MG63 (cell line): ENCODE data around the gene FNIP2. TPM values are rescaled to one million over a fixed set of nuclear protein-coding genes. Genes with fewer than 3 reads are reported as not detected.
"Not testable (repeated sequence)": the region's sequence is repeated elsewhere in the genome, so short reads cannot be mapped to it uniquely, and the experiment has no call there.

Source experiments
- DNase-seq: peaks from one replicate; pipeline ENCODE4 v3.0.0-alpha.2; 2020
- H3K27me3 ChIP-seq: fragments of 250-450 bp; sonication (Bioruptor Pico); 2 replicates; pipeline ENCODE4 v1.5.1; 2020; ENCODE audit warnings: mild to moderate bottlenecking, moderate library complexity
- H3K36me3 ChIP-seq: fragments of 250-450 bp; sonication (Bioruptor Pico); 2 replicates; pipeline ENCODE4 v1.5.1; 2020; ENCODE audit warnings: mild to moderate bottlenecking, moderate library complexity
- H3K4me3 ChIP-seq: fragments of 250-450 bp; sonication (Bioruptor Pico); 2 replicates; pipeline ENCODE4 v1.5.1; 2020; ENCODE audit warnings: mild to moderate bottlenecking, moderate library complexity
- H3K9me3 ChIP-seq: fragments of 250-450 bp; sonication (Bioruptor Pico); 2 replicates; pipeline ENCODE4 v1.5.1; 2020; ENCODE audit warnings: mild to moderate bottlenecking, moderate library complexity
- total RNA-seq: library from RNA; depleted of rRNA; stranded (reverse); fragments of >200 nt; shearing (Covaris generic); gene quantifications from 2 replicates; pipeline ENCODE4 v1.2.3, GENCODE V29; 2014; ENCODE audit warnings: low replicate concordance

FNIP2 gene
- total RNA-seq, 1 experiment from 2014 or later = 11.1 TPM

DNA sequence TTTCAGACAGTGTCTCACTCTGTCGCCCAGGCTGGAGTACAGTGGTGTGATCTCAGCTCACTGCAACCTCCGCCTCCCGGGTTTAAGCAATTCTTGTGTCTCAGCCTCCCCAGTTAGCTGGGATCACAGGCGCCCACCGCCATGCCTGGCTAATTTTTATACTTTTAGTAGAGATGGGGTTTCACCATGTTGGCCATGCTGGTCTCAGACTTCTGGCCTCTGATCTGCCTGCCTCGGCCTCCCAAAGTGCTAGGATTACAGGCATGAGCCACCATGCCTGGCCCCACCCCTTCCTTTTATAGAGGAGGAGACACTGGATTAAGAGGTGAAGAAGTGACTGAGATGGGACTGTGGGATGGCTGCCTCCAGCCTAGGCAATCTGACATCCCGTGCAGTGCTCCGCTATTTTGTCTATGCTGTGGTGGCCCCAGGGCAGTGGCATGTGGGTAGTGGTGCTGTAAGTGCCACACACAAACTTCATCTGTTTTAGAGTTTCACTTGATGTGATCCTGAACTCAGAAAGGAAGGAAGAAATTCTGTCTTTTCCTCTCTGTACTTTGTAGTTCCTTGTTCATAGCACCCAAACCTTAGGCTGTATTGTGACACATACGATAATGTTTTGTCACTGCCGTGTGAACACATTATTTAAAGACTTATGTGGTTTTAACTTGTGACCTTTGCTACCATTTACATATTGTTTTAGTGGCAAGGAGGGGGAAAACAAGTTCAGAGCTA lies 48.9 kb downstream of the FNIP2 start:
- Histone ChIP-seq H3K27me3 (no peaks in the 10 kb centered on the region), H3K9me3 (no peaks in the 10 kb centered on the region), H3K36me3 (no peaks in the 10 kb centered on the region), H3K4me3 (no peak overlapping the region)
- no peak for DNase-seq

DNA sequence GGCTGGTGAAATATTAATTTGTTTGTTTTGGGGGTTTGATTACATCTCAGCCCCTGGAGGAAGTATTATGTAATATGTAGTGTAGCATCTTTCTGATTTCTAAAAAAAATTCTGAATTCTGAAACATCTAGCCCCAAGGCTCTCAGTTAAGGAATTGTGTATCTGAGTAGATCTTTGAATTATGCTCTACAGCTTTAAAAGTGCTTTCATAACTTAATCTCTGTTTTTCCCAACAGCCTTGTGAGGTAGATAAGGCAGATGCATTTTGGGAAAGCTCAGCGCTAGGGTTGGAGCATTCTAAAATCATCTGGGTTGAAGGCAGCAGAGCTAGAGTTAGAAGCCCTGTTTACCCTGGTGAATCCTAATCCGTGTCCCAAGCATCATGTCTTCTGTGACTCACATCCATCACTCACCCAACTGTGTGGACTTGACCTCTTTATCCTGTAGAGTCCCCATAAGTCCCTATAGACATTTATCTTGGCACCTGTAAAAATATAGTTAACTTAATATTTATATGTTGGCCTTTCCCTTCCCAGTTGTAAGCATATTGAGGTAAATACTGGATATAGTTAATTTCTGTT lies 49.8 kb downstream of the FNIP2 start:
- Histone ChIP-seq H3K4me3 (no peak overlapping the region), H3K27me3 (no peaks in the 10 kb centered on the region), H3K9me3 (no peaks in the 10 kb centered on the region), H3K36me3 (no peaks in the 10 kb centered on the region)
- no peak for DNase-seq

DNA sequence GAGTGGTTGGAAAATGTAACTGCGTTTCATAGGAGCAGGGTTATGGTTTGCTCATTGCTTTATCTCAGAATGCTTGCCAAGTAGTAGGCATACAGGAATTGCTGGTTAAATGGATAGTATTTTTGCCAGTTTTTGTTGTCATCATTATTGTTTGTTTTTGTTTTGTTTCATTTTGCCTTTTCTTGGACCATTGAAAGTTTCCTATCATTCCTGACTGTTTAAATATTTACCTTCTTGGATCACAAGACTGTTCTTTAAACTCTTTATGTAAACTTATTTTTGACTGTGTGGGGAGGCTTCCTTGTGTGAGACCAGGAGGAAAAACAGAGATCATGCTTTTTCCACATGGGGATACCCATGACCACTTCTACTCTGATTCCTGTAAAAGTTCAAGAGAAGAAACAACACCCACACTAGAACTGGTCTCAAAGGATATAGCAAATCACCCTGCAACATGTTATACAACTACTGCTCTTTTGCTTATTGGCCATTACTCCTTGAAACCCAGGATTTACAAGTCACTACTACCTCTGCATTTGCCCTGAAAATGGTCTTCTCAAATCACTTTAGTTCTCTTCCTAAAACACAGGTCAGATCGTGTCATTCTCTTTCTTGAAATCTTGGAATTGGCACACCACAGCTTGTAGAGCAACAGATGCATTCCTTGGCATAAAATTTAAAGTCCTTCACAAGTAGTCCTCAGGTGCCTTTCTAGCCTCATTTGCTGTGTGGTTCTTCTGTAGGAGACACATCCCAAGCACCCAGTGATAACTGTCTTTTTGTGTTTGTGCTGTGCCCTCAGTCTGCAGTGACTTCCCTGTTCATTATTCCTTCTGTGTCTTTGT lies 51.3 kb downstream of the FNIP2 start:
- H3K27me3 ChIP-seq = no peaks in the 10 kb centered on the region
- no peaks in the 10 kb centered on the region for H3K9me3 ChIP-seq
- no peak overlapping the region for H3K4me3 ChIP-seq
- DNase-seq = no peak
- H3K36me3 ChIP-seq = no peaks in the 10 kb centered on the region

DNA sequence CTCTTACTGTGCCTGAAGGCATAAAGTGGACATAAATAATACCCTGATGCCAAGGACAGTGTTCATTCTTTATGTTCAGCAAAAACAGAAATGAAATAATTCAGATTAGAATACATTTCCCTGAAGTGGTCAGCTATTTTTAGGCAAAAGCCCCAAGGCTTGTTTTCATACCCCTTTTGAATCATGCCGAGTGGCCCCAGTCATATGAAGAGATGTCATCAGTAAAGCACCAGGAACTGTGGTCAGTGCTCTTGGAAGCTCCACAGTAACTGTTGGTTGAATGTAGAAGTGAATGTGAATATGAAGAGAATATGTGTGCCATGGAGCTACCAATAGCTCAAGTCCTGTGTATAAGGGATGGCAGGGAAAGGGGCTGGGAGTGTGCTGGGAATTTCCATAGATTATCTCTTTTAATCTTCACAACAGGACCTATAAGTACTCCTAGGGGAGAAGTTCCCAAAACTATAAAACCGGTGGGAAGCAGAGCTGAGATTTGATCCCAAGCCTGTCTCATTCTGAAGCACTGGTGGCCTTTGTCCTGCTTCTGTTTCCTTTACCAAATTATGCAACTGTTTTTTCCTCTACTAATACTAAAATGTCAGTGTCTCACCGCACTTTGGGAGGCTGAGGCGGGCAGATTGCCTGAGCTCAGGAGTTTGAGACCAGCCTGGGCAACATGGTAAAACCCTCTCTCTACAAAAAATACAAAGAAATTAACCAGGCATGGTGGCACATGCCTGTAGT lies 52.6 kb downstream of the FNIP2 start:
- no peak for DNase-seq
- Histone ChIP-seq H3K36me3 (no peaks in the 10 kb centered on the region), H3K4me3 (no peak overlapping the region), H3K27me3 (no peaks in the 10 kb centered on the region), H3K9me3 (no peaks in the 10 kb centered on the region)

DNA sequence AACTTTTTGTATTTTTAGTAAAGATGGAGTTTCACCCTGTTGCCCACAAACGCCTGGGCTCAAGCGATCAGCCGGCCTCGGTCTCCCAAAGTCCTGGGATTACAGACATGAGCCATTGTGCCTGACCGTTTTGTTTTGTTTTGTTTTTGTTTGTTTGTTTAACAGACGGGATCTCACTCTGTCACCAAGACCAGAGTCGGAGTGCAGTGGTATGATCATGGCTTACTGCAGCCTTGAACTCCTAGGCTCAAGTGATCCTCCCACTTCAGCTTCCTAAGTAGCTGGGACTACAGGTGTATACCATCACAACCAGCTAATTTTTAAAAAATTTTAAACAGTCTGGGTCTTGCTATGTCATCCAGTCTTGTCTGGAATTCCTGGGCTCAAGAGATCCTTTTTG lies 53.5 kb downstream of the FNIP2 start:
- H3K9me3 ChIP-seq = no peaks in the 10 kb centered on the region
- H3K27me3 ChIP-seq = no peaks in the 10 kb centered on the region
- no peak overlapping the region for H3K4me3 ChIP-seq
- H3K36me3 ChIP-seq = no peaks in the 10 kb centered on the region
- DNase-seq = no peak

DNA sequence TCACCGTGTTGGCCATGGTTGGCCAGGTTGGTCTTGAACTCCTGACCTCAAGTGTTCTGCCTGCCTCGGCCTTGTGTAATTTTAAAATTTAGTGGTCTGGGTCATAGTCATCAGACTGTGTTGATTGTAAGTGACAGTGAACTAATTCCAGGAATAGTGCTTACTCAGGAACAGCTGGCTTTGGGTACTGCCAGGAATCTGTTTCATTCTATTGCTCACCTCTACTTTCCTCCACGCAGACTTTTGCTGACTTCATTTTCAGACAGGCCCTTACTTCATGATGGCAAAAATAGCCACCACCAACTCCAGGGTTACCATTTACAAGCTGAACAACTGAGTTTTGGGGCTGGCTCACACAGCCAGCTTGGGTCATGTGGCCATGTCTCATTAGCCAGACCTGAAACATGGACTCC lies 54.6 kb downstream of the FNIP2 start:
- no peak overlapping the region for H3K4me3 ChIP-seq
- no peaks in the 10 kb centered on the region for H3K27me3 ChIP-seq
- no peak for DNase-seq
- no peaks in the 10 kb centered on the region for H3K9me3 ChIP-seq
- H3K36me3 ChIP-seq = no peaks in the 10 kb centered on the region

DNA sequence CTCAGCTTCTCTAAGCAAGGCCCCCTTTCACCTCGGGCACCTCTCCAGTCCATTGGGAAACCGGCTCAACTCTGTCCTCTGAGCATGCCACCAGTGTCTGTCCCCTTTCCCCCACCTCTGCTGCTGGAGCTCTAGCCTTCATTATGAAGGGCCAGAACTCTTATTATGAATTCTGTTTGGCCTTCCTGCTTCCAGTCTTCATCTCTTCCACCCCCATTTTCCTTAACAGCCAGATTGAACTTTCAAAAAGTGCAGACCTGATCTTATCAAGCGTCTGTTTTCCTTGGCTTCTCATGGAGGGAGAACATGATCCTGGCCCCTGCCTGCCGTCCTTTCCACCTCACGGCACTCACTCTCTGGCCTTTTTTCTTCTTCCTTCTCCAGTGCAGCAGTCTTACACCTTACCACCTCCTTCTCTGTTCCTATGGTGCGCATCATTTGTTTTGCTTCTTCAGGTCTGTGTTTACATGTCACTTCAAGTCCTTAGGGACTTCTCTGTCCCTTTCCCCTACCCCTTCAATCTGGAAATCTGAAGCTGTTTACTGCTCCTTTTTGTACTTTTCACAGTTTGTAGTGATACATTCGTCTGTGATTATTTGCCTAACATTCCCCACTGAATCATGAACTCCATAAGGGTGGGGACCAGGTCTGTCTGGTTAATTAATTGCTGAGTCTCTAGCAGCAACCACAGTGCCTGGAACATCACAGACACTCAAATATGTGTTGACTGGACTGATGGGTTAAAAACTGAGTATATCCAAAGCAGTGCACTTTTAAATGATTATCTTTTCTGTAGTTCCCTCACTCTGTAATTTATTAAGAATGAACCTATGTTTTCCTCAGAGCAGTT lies 55.8 kb downstream of the FNIP2 start:
- DNase-seq = no peak
- Histone ChIP-seq H3K27me3 (no peaks in the 10 kb centered on the region), H3K36me3 (no peaks in the 10 kb centered on the region; the same call in 1 of the 2 replicates), H3K9me3 (no peaks in the 10 kb centered on the region), H3K4me3 (no peak overlapping the region)

DNA sequence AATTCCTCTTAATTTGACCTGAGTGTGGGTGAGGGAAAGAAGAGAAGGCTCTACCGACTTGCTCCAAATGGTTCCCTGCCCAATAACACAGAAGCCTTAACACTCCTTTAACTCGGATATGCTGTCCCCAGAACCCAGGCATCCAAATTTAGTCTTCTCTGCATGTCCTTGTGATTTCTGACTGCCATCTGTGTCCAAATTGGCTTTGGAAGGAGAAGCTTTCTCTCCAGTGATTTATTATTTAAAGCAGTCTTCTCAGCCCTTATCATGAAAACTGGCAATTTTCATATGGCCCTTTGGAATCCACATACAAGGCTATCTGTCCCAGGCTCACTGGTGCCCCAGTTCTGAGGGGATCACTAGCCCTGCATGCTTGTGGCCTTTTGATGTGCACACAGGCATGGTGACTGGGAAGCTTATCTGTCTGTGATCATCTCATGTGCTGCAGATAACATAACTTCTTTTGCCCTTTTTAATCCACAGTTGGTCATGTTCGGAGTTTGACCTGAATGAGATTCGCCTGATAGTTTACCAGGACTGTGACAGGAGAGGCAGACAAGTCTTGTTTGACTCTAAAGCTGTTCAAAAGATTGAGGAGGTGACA lies 56.7 kb downstream of the FNIP2 start:
- no peak for DNase-seq
- no peaks in the 10 kb centered on the region; the same call in 1 of the 2 replicates for H3K36me3 ChIP-seq

DNA sequence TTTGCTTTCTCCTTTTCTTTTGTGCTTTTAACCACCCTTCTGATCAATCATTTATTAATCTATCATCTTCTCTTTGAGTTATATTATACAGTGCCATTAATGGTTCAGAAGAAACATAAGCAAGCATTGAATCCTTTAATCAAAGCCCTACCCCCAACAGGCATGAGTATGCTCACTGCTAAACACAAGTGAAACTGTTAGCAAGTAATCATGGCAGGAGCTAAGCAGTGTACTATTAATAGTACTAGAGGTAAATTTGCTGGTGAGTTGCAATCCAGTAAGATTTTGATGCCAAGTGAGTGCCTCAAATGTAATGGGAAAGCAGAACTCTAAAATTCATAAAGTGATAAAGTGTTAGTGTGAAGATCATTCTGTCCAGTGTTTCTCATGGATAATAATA lies 57.2 kb downstream of the FNIP2 start:
- Histone ChIP-seq H3K36me3 (no peaks in the 10 kb centered on the region; the same call in 1 of the 2 replicates), H3K4me3 (no peak overlapping the region), H3K9me3 (no peaks in the 10 kb centered on the region), H3K27me3 (no peaks in the 10 kb centered on the region)
- DNase-seq = no peak

More for the DNA sequence above, 56.7 kb downstream of the FNIP2 start:
- Histone ChIP-seq H3K4me3 (no peak overlapping the region), H3K9me3 (no peaks in the 10 kb centered on the region), H3K27me3 (no peaks in the 10 kb centered on the region)

DNA sequence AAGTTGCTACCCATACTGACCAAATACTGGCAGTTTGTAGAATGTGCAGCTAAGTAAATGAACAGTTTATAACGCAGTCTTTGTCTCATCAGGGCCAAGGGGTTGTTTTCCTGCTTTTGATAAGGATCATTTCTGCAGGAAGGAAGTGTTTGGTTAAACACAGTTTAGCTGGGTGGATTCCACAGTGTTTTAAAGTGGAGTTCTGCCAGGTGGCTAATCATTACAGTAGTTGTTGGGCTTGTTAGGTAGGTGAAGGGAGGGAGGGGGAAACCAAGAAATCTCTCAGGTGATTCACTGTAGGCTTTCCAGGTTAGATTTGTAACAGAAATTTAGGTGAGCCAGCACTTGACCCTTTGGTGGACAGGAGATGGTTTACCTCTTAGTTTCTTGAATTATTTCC lies 58.1 kb downstream of the FNIP2 start:
- H3K36me3 ChIP-seq = no peaks in the 10 kb centered on the region; the same call in 1 of the 2 replicates
- no peaks in the 10 kb centered on the region for H3K27me3 ChIP-seq
- H3K4me3 ChIP-seq = no peak overlapping the region
- no peaks in the 10 kb centered on the region for H3K9me3 ChIP-seq
- no peak for DNase-seq

DNA sequence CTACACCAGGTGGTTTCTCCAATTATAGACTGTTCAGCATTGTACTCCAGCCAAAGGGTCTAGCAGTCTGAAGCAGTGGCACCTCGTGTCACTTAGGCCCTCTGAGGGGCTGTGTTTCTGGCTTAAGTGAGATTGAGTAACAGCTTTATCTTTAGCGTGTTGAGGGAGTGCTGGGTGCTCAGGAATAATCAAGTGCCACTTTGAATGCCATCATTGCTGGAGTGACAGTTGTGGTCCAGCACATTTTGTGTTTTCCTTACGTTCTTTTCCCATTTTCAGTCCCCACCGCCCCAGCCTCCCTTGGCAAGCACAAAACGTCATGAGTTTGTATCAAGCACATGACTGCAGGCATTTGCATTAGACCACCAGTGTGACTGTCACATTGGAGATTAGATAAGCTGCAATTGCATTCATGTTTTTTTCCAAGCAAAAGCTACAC lies 58.7 kb downstream of the FNIP2 start:
- no peak overlapping the region for H3K4me3 ChIP-seq
- H3K36me3 ChIP-seq = no peaks in the 10 kb centered on the region; the same call in 1 of the 2 replicates
- no peak for DNase-seq
- no peaks in the 10 kb centered on the region for H3K27me3 ChIP-seq
- no peaks in the 10 kb centered on the region for H3K9me3 ChIP-seq

DNA sequence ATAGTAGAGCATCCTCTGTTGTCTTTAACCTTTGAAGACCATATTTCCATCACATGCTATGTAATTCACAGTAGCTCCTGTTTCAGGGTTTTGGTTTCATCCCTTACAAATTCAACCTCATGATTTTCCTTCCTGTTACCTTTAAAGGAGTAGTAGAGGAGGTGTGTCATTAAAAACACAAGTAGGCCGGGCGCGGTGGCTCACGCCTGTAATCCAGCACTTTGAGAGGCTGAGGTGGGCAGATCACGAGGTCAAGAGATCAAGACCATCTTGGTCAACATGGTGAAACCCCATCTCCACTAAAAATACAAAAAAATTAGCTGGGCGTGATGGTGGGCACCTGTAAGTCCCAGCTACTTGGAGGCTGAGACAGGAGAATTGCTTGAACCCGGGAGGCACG lies 59.3 kb downstream of the FNIP2 start:
- not testable (repeated sequence) for DNase-seq, H3K4me3 ChIP-seq, H3K9me3 ChIP-seq, H3K36me3 ChIP-seq, H3K27me3 ChIP-seq

DNA sequence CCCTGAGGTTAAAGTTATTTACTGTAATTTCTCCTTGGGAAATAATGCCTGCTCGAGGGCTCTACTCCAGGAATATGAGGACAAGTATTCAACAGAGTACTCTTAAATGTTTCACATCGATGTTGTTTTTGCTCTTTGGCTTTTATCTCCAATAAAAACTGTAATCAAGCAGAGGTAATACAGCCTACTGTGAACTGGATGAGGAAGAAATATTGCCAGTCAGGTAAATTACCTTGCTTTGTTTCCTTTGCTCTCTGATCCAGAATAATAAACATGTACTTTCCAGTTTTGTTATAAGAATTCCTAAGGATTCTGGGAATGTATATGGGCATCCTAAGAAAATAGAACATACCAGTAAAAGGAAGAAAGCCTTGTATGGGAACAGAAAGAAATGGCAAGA lies 60.4 kb downstream of the FNIP2 start:
- Histone ChIP-seq H3K36me3 (no peaks in the 10 kb centered on the region; the same call in 1 of the 2 replicates), H3K4me3 (no peak overlapping the region), H3K9me3 (no peaks in the 10 kb centered on the region), H3K27me3 (no peaks in the 10 kb centered on the region)
- no peak for DNase-seq

DNA sequence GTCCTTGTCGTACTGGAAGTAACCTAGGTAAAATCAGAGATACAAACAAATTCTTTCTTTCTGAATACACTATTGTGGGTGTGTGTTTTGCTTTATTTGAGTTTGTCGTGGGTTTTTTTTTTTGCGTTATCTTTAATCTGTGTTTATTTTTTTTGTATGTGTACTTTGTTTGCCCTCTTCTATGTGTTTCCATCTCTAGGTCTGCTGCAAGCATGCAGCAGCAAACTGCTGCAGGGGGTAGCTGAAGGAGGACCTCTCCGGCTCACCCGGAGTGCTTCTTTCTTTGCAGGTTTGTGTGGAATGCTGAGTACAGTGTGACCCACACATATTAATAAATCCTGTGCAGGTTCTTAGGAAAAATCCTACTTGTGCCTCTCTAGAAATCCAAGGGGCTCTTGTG lies 64.8 kb downstream of the FNIP2 start:
- Histone ChIP-seq H3K27me3 (no peaks in the 10 kb centered on the region), H3K4me3 (no peak overlapping the region), H3K9me3 (no peaks in the 10 kb centered on the region), H3K36me3 (no peaks in the 10 kb centered on the region; the same call in 1 of the 2 replicates)
- no peak for DNase-seq

DNA sequence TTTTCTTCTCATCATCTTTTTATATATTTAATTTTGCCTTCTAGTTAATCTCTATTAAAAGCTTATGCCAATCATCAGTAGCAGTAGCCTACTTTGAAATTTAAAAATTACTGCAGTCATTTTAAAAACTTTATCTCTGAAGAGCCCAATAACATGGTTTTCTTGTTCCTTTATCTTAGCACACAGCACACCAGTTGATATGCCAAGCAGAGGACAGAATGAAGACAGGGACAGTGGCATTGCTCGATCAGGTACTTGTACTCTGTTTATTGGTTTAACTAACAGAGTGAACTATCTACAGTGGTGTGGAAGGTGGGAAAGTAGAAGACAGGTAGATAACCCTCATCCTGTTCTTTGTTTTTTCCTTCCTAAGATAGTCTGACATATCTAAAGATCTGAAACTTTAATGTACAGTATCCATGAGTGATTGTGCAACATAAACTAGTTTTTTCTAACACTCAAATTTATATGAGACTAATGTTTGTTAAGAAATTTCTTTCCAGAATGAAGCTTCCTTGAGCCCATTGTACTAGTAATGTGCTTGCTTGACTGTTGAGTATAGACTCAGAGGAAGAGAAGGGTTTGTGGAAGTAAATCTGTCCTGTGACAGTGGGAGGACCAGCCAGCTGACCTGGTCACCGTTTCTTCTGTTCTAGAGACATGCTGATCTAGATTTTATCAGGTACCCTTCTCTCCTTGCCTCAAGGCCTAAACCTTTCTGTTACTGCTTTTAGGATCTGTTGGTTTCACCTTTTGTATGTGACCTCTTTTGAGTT lies 66.6 kb downstream of the FNIP2 start:
- Histone ChIP-seq H3K4me3 (no peak overlapping the region), H3K36me3 (no peaks in the 10 kb centered on the region; the same call in 1 of the 2 replicates), H3K27me3 (no peaks in the 10 kb centered on the region), H3K9me3 (no peaks in the 10 kb centered on the region)
- DNase-seq = no peak
